ENCODE results near the gene SLC22A23.

SLC22A23 gene

DNA sequence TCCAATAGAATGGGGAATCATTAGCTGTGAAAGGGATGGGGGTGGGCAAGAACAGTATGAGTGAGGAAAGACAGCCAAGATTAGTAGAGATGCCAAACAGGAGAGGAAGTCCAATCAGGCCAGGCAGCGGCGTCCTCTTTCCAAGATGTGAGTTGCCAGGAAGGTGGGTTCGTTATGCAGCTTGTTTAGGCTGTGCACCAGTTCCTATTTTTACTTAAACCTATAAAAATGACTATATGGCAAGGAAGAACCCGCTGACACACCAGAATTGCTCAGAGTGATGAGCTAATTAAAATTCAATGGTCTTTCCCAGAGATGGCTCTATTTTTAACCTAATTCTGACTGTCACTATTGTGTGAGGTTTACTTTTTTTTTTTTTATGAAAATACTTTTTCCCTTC lies 88.2 kb downstream of the SLC22A23 start:
- DNase-seq = no peak

DNA sequence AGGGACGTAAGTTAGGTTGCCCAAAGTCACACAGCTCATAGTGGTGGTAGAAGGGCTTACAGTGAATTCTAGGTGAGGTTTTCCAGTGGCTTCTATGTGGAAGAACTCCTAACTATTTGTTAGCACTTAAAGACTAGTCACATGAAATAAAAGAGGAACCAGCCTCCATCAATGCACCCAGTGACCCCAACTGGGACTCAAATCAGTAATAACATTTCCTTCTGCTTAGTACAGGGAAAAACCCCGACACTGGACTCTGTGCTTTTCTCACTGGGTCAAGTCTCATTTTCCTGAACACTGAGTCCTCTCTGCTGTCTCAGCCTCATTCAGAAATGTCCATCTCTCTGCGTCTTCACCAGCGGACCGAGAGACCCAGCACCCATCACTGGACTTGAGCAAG lies 89.2 kb downstream of the SLC22A23 start:
- no peak for DNase-seq

DNA sequence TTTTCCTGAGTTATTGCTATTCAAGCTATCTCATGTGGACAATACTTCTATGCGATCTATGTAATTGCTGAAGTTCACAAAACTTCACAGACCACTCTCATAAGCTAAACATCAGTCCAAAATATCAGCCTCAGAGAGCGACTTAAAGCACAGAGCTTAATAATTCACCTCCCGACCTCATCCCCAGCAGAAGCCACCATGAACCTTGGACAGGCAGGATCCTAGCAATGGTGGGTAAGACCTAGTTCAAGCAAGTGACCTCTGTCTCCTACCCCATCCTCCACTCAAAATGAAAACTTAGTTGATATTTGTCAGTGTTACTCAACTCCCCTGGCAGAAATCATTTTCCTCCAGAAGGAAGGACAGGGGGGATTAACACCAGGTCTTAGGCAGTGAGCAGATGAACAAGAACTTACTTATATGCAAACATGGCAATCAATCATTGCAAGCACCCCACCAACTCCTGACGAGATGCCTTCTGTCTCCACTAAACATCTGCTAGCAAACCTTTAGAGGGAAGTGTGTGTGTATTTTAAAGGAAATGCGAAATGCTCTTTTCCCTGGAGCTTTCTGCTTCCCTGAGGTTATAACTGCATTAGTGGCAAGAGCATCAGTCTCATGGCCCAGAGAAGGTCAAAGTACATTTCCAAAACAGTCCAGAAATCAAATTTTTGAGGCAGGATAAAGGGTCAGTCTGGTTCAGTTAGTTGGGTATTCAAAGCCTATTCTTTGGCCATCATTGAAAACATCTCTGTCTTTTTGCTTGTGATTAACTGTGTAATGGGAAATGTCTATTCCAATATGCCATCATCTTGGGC lies 90.0 kb downstream of the SLC22A23 start:
- DNase-seq = no peak

DNA sequence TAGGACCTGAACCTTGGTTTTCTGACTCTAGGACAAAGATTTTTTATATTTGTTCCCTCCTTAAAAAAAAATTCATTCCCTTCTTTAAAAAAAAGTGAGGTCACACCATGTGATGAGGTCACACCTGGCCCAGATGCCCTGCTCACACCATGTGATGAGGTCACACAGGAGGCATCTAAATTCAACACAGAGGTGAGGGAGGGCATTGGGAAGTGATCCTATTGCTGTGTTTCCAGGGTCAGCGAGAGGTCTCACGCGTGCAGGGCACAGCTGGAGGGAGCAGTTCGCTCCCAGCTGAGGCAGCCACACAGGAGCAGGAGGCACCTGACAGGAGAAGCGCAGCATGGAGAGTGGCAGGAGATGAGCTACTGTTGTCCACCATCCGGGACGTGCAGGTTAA lies 92.5 kb downstream of the SLC22A23 start:
- no peak for DNase-seq

DNA sequence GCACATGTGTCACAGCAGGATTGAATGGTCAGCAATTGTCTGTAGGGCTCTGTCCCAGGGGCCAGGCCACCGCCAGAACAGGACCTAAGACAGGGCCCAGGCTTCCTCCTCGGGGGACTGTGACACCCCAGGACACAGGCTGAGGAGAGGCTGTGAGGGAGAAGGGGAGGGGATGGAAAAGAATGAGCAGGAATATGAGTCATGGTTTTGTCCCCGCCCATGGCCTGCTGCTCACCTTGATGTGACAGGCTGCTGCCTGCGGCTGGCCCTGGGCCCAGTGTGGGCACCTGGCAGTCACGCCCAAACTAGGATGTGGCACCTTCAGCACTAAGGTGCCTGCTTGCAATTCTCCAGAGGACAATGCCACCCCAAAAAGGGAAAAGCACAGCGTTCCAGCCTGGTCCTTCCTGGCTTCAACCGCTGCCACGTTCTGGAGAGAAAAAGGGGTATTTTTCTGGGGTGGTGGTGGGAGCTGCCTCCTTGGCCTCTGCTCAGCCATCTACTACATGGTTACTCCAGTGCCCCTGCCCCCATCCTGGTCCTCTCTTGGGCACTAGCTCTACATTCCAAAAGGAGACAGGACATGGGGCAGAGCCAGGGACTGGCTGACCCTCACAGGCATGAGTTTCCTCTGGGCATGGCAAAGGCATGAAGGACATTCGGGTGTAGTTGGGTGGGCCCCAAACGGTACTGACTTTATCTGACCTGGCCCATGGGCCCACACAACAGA lies 93.4 kb downstream of the SLC22A23 start:
- no peak for DNase-seq

DNA sequence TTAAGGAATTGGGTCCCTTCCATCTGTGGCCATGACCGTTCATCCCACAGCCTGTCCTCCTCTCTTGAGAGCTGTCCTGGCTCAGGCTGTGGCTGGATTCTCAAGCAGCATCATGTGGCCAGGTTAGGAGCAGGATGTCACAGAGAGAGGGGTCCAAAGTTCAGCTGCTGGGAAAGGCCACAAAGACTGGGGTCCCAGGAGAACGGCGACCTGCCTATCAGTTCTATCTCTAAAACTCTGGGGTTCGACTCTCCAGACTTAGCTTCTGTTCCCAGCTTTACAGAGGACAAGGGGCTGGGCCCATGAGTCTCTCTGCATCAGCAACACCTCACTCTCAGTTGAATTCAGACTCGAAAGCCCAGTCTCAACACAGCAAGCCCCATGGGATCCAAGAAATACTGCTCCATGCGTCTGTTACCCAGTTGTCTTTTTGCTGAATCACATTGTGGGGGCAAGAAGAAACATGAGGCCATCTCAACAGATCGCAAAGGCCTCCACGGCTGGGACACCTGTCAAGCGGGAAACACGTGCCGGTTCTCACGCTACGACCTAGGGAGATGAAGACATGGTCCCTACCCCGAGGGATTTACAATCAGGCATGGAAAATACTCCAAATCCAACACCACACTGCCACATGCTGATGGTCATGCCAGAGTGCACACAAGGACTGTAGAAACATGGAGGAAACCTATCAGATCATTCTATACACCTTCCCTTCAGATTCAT lies 95.4 kb downstream of the SLC22A23 start:
- no peak for DNase-seq

DNA sequence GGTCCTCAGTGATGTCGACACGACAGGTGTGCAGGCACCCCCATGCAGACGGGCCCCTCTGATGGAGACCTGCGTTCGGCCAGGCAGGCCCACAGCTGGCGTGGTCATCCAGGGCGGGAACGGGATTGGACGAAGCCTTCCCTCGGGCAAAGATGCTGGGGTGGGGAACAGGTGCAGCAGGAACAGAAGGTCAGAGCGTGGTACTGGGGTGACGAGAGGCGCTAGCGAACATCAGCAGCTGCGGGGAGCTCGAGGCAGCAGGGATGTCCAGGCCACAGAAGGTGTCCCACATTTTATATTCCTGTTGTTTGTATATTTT lies 96.2 kb downstream of the SLC22A23 start:
- no peak for DNase-seq

DNA sequence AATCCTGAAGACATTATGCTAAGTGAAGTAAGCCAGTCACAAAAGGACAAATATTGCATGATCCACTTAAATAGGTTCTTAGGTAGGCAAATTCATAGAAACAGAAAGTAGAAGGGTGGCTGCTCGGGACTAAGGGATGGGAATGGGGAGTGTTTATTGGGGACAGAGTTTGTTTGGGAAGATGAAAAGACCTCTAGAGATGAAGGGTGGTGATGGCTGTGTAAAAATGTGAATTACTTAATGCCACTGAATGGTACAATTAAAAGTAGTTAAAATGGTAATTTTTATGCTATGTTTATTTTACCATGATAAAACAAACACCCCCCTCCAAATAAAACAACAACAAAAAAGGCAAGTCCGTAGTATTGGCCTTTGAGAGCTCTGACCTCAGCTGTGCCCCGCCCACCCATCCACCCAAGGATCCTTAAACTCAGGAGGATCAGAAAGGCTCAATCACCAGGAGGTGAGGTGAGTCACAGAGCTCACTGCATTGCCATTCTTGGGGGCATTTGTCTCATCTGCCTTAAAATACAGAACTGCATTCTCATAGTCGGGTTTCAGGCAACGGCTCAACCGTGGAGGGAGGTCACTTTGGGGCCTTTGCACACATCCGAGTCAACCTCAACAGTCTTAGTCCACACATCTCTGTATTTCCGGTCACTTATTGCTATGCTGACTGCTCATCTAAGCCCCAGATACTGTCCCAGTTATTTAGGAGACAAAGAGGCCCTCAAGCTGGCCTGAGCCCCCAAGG lies 96.7 kb downstream of the SLC22A23 start:
- DNase-seq = no peak

DNA sequence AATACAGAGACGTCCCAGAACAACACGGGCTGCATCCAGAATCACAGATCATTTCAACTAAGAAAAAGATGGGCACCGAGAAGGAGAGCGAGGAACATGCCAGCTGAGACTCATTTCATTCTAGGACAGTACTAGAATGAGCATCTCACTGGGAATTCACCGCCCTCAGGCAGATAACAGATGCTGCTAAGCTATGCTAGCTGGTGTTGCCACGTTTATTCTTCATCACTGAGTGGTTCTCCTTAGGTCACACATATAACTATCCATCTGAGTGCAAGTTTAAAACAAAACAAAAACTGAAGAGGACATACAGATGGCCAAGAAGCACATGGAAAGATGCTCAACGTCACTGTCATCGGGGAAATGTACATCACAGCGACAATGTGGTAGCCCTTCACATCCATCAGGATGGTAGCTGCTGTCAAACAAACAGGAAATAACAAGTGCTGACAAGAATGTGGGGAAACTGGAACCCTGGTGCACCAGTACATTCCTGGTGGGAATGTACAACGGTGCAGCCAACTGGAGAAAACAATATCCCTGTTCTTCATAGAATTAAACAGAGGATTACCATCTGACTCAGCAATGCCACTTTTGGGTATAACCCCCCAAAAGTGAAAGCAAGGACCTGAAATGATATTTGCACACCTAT lies 97.6 kb downstream of the SLC22A23 start:
- no peak for DNase-seq

DNA sequence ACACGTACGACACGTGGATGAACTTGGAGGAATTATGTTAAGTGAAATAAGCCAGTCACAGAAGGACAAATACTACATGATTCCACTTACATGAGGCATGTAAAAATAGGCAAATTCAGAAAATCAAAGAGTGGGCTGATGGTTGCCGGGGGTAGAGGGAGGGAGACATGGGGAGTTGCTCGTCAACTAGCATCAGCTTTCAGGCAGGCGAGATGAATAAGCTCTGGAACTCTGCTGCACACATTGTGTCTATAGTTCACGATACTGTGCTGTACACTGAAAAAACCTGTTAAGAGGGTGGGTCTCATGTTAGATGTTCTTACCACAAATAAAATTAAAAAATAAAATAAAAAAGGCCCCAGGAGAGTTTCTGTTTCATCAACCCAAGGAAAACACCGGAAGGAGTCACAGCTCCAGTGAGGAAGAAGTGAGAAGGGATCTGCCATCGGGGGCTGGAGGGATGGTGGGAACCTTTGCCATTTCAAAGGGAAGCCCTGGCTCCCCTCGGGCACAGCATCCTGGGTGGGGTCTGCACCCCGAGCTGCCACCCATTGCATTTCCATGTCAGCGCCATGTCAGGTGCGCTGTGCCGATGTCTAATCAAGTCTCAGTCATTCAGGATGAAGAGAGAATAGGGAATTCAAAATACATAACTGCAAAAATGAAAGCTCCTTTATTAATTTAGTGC lies 98.3 kb downstream of the SLC22A23 start:
- no peak for DNase-seq

DNA sequence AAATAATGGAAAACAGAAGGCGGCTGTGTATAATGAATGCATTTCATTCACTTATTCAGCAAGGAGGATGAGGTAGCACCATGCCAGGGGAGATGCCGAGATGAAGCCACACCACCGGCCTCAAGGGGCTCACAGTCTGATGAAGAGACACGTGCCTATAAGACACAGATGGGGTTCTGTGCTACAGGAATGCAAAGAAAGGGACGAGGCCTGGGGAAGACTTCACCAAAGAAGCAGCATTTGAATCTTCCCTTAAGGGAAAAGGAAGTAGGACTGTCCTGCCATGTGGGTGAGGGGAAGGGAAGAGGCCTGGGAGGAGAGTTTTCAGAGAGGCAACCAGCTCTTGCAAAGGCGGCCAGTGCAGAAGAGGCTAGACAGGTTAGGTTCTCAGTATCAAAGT lies 99.2 kb downstream of the SLC22A23 start:
- DNase-seq = no peak

DNA sequence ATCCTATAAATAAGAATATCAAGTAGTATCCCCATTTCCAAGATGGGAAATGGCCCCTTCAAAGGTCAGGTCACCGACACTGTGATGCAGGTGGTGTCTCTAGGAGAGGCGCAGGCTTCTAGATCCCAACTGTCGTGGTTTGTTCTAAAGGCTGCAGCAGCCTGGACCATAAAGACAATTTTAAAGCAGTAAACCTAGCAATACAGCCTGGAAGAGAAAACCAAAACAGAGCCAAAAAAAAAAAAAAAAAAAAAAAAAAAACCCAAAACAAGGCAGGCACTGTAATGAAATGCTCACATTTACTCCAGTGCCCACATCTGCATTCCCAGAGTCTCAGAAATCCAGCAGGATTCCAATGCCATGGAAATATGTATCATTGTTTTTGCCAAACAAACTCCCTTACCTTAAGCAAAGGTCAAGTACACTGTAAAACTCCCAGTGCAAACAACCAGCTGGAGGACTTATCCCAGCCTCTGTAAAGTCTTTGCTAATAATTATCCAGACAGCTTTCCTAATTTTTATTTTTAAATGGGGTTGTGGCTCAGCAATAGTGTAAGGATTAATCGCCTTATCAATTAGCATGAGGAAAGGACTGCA lies 99.9 kb downstream of the SLC22A23 start:
- no peak for DNase-seq

DNA sequence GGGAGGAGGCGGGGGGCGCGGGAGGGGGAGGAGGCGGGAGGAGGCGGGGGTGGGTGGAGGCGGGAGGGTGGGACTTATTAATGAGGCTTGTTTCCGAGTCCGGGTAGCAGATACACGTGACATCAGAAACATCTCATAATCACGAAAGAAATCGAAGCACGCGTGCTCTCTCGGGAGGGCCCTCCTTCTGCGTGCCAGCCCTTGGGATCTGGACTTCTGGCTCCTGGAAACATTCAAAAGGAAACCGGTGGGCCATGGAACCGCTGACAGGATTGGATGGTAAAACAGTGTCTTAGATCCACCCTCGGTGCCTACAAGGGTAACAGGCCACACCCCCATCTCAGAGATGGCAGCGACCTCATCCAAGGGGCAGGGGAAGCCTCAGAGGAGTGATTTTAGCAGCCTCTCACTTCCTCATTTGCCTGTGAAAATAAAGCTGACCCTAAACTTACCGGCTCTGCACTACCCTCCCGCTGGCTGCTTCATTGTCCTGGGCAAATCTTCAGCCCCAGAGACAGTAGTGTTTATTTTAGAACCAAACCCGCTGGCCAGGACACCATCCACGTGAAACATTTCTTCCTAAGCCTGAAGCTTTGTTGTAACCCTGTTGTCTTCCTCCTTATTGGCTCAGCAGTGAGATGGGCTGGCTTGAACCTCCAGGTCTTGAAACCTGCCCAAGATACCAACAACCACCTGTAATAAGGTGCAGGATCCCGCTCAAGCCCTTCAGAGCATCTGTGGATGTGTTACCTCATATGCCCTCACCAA lies 100.6 kb downstream of the SLC22A23 start:
- DNase-seq = no peak

DNA sequence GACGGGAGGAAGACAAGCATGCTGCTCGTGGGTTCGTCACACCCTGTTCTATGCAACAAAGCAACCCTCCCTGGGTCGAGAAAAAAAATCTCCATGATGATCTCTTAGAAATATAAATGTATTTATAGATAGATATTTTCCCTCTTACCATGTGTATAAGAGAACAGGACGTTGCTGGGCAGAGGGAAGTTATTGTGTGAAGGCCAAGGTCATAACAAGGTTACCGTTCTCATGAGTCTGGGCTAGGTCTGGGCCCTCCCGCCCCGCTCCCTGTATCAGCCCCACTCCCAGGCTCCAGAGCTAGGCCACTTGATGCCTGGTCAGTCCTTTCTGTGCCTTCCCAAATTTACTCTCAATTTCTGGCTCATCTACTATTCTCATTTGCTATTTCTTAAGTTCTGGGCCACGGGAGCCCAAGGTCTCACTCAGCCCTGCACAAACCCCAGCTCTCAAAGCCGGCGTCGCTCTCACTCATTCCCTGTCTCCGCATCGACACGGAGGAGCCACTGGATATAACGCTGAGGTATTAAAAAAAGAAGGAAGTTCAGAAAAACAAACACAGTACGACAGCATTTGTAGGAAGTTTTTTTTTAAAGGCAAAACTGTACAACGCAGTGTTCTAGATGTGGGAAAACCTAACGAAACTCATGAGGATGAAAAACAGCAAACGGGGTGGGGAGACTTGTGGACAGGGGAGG lies 101.3 kb downstream of the SLC22A23 start:
- DNase-seq = no peak

DNA sequence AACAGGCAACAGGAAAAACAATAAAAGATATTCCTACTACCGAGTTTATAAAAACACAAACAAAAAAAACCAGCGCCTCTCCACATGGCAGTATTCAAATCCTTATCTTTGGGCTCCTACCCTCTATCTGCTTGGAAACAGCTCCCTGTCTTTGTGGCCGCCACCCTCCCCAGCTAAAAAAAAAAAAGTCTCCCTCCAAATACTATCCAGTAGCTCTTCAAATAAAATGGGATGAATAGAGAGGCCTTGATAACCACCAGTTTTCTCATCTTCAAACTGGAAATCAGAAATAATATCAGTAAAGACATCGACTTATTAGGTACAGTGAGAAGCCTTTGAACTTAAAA lies 101.9 kb downstream of the SLC22A23 start:
- no peak for DNase-seq

DNA sequence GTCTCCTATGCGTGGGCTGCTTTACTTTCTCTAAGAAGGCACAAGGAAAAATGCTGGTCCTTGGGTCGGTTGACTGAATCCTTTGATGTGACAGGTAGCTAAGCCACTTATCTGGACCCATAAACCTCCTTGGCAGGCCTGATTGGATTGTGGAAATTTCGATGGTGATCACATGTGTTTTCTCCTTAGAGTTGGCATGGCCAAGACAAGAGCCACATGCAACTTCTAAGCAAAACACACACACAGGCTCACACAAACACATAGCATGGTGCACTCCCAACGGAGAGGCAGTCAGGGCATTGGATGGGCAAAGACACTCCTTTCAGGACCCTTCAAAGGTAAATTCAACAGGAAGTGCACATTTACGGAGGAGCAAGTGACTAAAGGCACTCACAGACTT lies 102.9 kb downstream of the SLC22A23 start:
- DNase-seq = no peak

DNA sequence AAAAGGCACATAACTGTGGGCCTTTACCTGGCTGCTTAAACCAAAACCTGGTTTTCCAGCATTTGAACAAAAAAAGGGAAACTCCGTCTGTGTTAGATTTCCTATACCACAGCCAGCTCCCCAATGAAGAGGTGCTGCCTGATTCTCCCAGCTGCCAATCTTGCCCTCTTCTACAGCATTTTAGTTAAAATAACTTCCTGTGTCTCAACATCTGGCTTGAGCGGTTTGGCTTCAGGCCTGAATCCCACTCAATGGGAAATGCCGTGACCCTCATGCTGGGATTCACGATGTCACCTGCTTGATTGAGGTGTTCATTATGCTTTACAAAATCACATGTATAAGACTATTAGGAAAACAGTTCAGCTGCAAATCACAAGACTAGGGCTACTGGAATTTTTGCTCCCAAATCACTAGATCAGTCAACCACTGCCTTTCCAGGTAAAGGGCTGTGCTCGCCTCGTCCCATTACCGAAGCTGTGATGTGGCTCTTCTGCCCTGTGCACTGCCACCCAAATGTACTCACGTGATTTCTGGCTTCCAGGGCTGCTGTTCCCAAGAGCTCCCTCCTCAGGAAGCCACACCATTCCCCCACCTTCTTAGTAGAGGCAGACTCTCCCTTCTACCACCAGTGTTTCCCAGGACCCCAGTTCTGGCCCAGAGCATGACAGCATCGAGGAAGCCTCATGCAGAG lies 103.5 kb downstream of the SLC22A23 start:
- DNase-seq = no peak

DNA sequence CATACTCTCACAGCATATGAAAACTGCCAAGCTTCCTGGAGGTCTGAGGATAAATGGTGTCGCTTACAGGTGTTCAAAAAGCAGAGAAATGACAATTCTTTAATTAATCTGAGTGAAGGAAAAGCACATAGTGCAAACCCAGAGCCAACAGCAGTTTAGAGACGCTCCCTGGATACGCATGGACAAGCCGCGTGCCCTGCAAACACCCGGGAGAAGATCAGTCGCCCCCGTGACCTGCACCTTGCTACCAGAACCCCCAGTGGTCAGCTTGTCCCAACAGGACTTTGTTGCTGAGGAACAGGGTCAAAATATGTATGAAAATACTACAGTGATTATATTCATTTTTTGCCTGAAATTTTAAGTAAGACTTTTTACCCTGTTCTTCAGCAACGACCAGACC lies 104.2 kb downstream of the SLC22A23 start:
- no peak for DNase-seq

DNA sequence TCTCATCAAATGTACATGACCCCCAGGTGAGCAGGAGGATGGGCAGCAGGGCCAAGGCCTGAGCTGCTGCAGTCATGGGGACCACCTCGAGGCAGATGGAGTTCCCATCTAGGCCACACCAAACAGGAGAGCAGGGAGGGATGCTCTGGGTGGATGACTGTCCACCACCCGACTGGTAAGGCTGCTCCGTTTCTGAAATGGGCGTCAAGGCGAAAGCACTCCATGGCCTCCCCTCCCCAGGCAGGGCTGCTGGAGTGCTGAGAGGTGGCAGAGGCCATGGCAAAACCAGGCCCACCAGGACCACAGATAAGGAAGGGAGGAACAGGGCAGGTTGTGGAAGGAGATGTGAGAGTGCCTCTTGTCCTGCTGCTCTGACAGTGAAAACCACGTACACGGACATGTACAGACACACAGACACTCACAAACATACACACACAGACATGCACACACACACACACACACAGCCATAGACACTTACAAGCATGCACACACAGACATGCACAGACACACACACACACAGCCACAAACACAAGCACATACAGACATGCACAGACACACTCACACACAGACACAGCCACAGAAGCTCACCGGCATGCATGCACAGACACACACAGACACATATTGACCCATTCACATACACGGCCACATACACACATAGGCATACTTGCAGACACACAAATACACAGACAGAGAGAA lies 104.9 kb downstream of the SLC22A23 start:
- DNase-seq = no peak

Measured in amniotic stem cell (primary cell).